ENCODE results near the gene ZNF823. TPM values are rescaled to one million over a fixed set of nuclear protein-coding genes. Genes with fewer than 3 reads are reported as not detected.
"Not testable (repeated sequence)": the region's sequence is repeated elsewhere in the genome, so short reads cannot be mapped to it uniquely, and the experiment has no call there.

The ZNF823 gene
- polyA plus RNA-seq, 1 donor from 2014 or later = 7.8 TPM

DNA sequence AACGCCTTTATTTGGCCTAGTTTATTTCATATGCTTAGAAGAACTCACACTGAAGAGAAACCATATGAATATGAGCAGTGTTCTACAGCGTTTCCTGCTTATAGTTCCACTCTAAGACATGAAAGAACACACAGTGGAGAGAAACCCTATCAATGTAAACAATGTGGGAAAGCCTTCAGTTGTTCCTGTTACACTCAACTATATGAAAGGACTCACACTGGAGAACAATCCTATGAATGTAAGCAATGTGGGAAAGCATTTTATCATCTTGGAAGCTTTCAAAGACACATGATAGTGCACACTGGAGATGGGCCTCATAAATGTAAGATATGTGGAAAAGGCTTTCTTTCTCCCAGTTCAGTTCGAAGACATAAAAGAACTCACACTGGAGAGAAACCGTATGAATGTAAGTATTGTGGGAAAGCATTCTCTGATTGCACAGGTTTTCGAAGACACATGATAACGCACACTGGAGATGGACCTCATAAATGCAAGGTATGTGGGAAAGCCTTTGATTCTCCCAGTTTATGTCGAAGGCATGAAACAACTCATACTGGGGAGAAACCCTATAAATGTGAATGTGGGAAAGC is 41.8 kb upstream of the ZNF823 start:
- Histone ChIP-seq H3K9ac (ENCODE audit: low read length) (no peak overlapping the region), H3K4me2 (ENCODE audit: low read length) (no peak overlapping the region), H3K9me3 (ENCODE audit: low read length) (peaks cover 14% of the 10 kb centered on the region), H3F3A (ENCODE audit: insufficient read depth, low read length, poor library complexity, severe bottlenecking) (no peaks in the 10 kb centered on the region), H2AFZ (ENCODE audit: low read depth, low read length) (no peak overlapping the region), H4K20me1 (ENCODE audit: insufficient read depth) (no peaks in the 10 kb centered on the region), H3K27ac (ENCODE audit: low read length) (no peak overlapping the region), H3K79me2 (replicated peaks; ENCODE audit: insufficient read depth, low read length) (no peaks in the 10 kb centered on the region), H3K4me3 (ENCODE audit: low read length) (no peak overlapping the region), H3K36me3 (ENCODE audit: insufficient read depth, low read length) (peaks cover 47% of the 10 kb centered on the region), H3K27me3 (ENCODE audit: insufficient read depth, low read depth, low read length) (no peaks in the 10 kb centered on the region), H3K9me2 (ENCODE audit: insufficient read depth, low read length) (no peaks in the 10 kb centered on the region)
- TF ChIP-seq SMC3 (conservative IDR thresholded peaks at IDR 0.05; ENCODE audit: poor library complexity) (no peak), POLR2AphosphoS5 (IDR thresholded peaks at IDR 0.05) (no peak), CTCF (IDR thresholded peaks at IDR 0.05; ENCODE audit: poor library complexity, severe bottlenecking) (no peak), MXI1 (conservative IDR thresholded peaks at IDR 0.05; ENCODE audit: poor library complexity, severe bottlenecking) (no peak), RAD21 (conservative IDR thresholded peaks at IDR 0.05) (no peak), EP300 (conservative IDR thresholded peaks at IDR 0.05; ENCODE audit: poor library complexity, severe bottlenecking) (no peak), TAF1 (IDR thresholded peaks at IDR 0.05; ENCODE audit: low read depth) (no peak), EZH2 (IDR thresholded peaks at IDR 0.05; ENCODE audit: borderline replicate concordance, insufficient read depth, low read length, poor library complexity, severe bottlenecking) (no peak)
- TF ChIP-seq, protein P1, sequence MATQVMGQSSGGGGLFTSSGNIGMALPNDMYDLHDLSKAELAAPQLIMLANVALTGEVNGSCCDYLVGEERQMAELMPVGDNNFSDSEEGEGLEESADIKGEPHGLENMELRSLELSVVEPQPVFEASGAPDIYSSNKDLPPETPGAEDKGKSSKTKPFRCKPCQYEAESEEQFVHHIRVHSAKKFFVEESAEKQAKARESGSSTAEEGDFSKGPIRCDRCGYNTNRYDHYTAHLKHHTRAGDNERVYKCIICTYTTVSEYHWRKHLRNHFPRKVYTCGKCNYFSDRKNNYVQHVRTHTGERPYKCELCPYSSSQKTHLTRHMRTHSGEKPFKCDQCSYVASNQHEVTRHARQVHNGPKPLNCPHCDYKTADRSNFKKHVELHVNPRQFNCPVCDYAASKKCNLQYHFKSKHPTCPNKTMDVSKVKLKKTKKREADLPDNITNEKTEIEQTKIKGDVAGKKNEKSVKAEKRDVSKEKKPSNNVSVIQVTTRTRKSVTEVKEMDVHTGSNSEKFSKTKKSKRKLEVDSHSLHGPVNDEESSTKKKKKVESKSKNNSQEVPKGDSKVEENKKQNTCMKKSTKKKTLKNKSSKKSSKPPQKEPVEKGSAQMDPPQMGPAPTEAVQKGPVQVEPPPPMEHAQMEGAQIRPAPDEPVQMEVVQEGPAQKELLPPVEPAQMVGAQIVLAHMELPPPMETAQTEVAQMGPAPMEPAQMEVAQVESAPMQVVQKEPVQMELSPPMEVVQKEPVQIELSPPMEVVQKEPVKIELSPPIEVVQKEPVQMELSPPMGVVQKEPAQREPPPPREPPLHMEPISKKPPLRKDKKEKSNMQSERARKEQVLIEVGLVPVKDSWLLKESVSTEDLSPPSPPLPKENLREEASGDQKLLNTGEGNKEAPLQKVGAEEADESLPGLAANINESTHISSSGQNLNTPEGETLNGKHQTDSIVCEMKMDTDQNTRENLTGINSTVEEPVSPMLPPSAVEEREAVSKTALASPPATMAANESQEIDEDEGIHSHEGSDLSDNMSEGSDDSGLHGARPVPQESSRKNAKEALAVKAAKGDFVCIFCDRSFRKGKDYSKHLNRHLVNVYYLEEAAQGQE (IDR thresholded peaks at IDR 0.05; ENCODE audit: borderline replicate concordance) = no peak

DNA sequence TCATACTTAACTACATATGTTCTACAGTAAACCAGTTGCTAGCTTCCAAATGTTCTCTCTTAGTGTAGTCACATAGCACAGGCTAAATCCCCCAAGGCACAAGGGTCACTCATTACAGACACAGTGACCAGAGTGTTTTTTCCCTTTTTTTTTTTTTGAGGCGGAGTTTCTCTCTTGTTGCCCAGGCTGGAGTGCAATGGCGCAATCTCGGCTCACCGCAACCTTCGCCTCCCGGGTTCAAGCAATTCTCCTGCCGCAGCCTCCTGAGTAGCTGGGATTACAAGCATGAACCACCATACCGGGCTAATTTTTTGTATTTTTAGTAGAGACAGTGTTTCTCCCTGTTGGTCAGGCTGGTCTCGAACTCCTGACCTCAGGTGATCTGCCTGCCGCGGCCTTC is 37.9 kb upstream of the ZNF823 start:
- H3F3A ChIP-seq (ENCODE audit: insufficient read depth, low read length, poor library complexity, severe bottlenecking); H3K27ac ChIP-seq (ENCODE audit: low read length); H3K4me2 ChIP-seq (ENCODE audit: low read length); H3K4me3 ChIP-seq (ENCODE audit: low read length); H3K9me3 ChIP-seq (ENCODE audit: low read length); H3K79me2 ChIP-seq (replicated peaks; ENCODE audit: insufficient read depth, low read length); H3K9me2 ChIP-seq (ENCODE audit: insufficient read depth, low read length); H4K20me1 ChIP-seq (ENCODE audit: insufficient read depth); H3K9ac ChIP-seq (ENCODE audit: low read length); H2AFZ ChIP-seq (ENCODE audit: low read depth, low read length); H3K27me3 ChIP-seq (ENCODE audit: insufficient read depth, low read depth, low read length): not testable (repeated sequence)
- peaks cover 27% of the 10 kb centered on the region for H3K36me3 ChIP-seq (ENCODE audit: insufficient read depth, low read length)

- not testable (repeated sequence) for H3K36me3 ChIP-seq (ENCODE audit: insufficient read depth, low read length); H3K79me2 ChIP-seq (replicated peaks; ENCODE audit: insufficient read depth, low read length); H3K27ac ChIP-seq (ENCODE audit: low read length); H2AFZ ChIP-seq (ENCODE audit: low read depth, low read length); H3K4me2 ChIP-seq (ENCODE audit: low read length); H3K4me3 ChIP-seq (ENCODE audit: low read length); H3K9ac ChIP-seq (ENCODE audit: low read length); H3K9me3 ChIP-seq (ENCODE audit: low read length); H3K27me3 ChIP-seq (ENCODE audit: insufficient read depth, low read depth, low read length); H3K9me2 ChIP-seq (ENCODE audit: insufficient read depth, low read length); H4K20me1 ChIP-seq (ENCODE audit: insufficient read depth); H3F3A ChIP-seq (ENCODE audit: insufficient read depth, low read length, poor library complexity, severe bottlenecking)
Observed at GRCh38 chr19:11771520-11771919, 32.8 kb upstream of the ZNF823 start.
